Urinary bladder (tissue), 4 donors: ENCODE data around the gene FBXO38. TPM values are rescaled to one million over a fixed set of nuclear protein-coding genes. Genes with fewer than 3 reads are reported as not detected.

Source experiments
- DNase-seq: peaks from one replicate; pipeline ENCODE4 v3.0.0-alpha.2; 2015; ENCODE audit errors: extremely low spot score
- H3K27ac ChIP-seq: one replicate; pipeline ENCODE4 v1.5.1; 2013; ENCODE audit warnings: low read depth, mild to moderate bottlenecking, moderate library complexity
- H3K36me3 ChIP-seq: one replicate; pipeline ENCODE4 v1.6.1; 2013; ENCODE audit warnings: mild to moderate bottlenecking, moderate library complexity; ENCODE audit not compliant: insufficient read depth
- H3K4me1 ChIP-seq: one replicate; pipeline ENCODE4 v1.6.1; 2013; ENCODE audit warnings: mild to moderate bottlenecking, moderate library complexity; ENCODE audit not compliant: insufficient read depth
- H3K4me3 ChIP-seq: one replicate; pipeline ENCODE4 v1.5.1; 2013; ENCODE audit warnings: low read depth, low read length
- WGBS: extraction: QIAGEN DNeasy Blood & Tissue Kit; methylation state at CpG from one replicate; pipeline ENCODE4 v1.1.7; 2013; 5-methylcytosine and 5-hydroxymethylcytosine counted together
- polyA plus RNA-seq: library from polyadenylated mRNA; stranded (reverse); fragments of 200-250 nt; gene quantifications from one replicate; pipeline ENCODE4 v1.2.3, GENCODE V29; 2013
- total RNA-seq: library from RNA; depleted of rRNA; stranded (reverse); fragments of >200 nt; gene quantifications from one replicate; pipeline ENCODE4 v1.2.3, GENCODE V29; 2014
- donor health status: healthy with polysubstance abuse.
- donor health status: healthy.

Gene FBXO38
- total and polyA plus RNA-seq, 2 donors, result 16.6 to 80.1 TPM

DNA sequence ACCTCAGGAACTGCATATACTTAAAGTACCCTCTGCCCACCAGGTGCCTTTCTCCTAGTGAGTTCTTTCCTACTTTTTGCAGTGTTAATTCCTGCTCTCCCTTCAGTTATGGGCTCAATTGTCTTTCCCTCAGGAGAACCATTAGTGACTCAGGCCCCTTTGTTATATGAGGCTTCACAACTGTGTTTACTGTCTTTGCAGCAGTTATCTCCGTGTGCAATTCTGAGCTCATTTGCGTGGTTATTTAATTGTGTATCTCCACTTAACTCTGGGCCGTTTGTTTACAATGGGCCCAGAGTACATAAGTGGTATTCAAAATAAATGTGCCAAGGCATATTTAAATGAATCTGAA, 9.6 kb downstream of the FBXO38 start:
- Histone ChIP-seq H3K4me1 (no peaks in the 10 kb centered on the region), H3K4me3 (no peak overlapping the region), H3K36me3 (no peaks in the 10 kb centered on the region), H3K27ac (no peak overlapping the region)
- 49% methylated on average over 3 of the region's 3 CpGs for WGBS
- no peak for DNase-seq

DNA sequence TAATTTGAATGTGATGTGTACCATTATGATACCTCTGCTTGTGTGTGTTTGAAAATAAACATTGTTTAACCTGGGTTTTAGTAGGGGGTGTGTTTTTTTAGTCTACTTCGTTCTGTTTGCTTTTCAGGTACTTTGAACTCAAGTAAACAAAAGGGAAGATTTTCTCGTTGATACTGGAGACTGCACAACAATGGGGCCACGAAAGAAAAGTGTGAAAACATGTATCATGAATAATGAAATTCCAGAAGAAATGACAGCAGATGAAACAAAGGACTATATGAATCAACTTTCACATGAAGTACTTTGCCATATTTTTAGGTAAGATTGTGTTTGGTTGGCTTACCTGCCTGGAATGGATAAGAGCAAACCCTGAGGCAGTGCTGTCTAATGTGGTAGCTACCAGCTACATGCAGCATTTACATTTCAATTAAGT, 10.8 kb downstream of the FBXO38 start:
- no peak overlapping the region for H3K4me3 ChIP-seq
- no peak overlapping the region for H3K27ac ChIP-seq
- 41% methylated on average over 3 of the region's 3 CpGs for WGBS
- no peak for DNase-seq
- no peaks in the 10 kb centered on the region for H3K4me1 ChIP-seq
- H3K36me3 ChIP-seq, result no peaks in the 10 kb centered on the region

DNA sequence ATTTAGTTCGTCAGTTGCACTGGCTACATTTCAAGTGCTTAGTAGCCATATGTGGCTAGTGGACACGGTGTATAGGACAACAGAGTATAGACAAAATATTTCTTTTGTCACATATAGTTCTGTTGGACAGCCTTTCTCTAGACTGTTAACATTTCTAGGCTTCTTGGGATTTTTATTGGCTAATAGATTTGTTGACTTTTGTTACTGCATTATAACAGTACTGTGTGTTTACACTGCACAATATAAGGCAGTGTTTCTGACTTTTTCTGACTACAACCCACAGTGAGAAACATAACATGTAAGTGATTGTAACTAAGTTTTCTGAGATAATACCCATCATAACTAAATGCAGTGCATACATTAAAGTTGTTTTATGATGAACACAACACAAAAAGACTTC, 11.3 kb downstream of the FBXO38 start:
- Histone ChIP-seq H3K4me3 (no peak overlapping the region), H3K27ac (no peak overlapping the region), H3K4me1 (no peaks in the 10 kb centered on the region), H3K36me3 (no peaks in the 10 kb centered on the region)
- no peak for DNase-seq
- 85% methylated on average over 2 of the region's 2 CpGs for whole genome bisulfite sequencing

DNA sequence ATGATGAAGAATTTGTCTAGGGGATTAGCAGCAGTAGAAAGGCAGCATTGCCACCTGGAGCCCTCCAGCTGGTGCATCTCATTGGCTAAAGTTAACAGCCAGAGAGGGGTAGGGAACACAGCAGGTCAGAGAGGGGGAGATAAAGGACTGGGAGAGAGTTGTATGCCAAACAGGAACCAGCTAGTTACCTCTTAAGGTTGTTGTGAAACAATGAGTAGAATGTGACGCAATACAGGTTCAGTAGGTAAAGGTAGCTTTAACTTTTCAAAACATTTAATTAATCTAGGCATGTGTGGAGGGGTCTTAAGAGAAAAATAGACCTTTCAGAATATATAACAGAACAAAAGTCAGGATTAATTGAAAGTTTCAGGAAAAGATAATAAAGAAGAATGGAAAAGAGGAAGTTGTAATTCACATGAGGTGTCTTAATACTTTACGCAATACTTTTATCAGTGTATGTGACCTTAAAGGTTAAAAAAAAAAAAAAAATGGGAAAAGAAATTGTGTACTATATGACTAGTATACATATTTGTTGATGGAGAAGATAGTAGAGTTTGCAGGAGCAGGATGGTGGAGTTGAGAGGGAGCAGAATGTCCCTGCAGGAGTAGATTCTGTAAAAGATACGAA, 14.3 kb downstream of the FBXO38 start:
- Histone ChIP-seq H3K4me1 (no peaks in the 10 kb centered on the region), H3K4me3 (no peak overlapping the region), H3K27ac (peak overlapping the region; percentile 52), H3K36me3 (no peaks in the 10 kb centered on the region)
- 86% methylated on average over 3 of the region's 3 CpGs for WGBS
- peak; percentile 8 for DNase-seq

DNA sequence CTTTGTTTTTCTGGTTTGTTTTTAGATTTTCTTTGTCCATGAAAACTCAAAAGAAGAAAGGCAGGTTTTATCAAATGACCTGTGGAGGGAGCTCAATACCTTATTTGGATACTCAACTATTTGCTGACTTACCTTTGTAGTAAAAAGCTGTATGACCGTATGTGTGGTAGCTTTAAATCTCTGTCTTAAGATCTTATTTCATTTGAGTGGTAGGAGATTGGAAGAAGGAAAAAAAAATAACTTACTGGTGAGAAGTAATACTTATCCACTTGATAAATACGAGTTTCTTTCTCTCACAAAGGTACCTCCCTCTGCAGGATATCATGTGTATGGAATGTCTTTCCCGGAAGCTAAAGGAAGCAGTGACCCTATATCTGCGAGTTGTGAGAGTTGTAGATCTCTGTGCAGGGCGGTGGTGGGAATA, 15.0 kb downstream of the FBXO38 start:
- peak; percentile 23 for DNase-seq
- no peaks in the 10 kb centered on the region for H3K4me1 ChIP-seq
- H3K4me3 ChIP-seq, result no peak overlapping the region
- H3K36me3 ChIP-seq, result peaks cover under 1% of the 10 kb centered on the region
- H3K27ac ChIP-seq, result peak overlapping the region; percentile 60
- WGBS, result 77% methylated on average over 5 of the region's 5 CpGs

DNA sequence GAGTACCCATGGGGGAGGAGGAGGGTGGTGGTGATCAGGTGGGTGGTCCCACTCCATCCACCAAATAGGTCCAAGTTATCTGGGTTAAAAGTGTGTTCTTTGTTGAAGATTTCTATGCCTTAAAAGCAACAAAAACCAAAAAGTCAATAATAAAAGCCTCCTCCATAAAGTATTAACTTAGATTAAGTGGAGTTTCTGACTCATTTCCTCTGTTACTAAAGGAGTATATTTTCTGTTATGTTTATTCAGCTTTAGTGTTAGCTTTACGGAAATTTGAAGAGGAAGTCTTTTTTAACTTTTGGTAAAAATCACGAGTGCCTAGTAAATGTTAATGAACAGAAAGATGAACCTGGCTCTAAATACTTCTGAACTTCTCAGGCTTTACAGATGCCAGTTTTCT, 17.8 kb downstream of the FBXO38 start:
- 58% methylated on average over 2 of the region's 2 CpGs for WGBS
- peaks cover 3% of the 10 kb centered on the region for H3K36me3 ChIP-seq
- H3K4me1 ChIP-seq, result no peaks in the 10 kb centered on the region
- DNase-seq, result no peak
- no peak overlapping the region for H3K27ac ChIP-seq
- no peak overlapping the region for H3K4me3 ChIP-seq

DNA sequence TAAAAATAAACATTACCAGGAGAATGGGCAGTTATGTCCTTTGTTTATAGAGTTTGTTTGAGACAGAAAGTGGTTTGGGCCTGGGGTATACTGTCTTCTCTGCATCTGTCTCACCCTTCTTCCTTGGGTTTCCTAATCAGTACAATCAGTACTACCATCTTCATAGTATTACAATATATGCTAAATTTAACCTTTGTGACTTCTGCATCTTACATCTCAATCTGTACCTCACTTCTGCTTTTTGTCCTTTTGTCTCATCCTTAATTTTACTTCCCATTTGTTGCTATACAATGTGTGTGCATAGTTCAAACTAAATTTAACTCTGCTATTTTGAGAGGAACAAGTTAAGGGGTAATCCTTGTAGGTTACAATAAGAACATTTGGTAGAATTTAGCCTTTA, 19.6 kb downstream of the FBXO38 start:
- Histone ChIP-seq H3K4me3 (no peak overlapping the region), H3K36me3 (peaks cover 5% of the 10 kb centered on the region)

DNA sequence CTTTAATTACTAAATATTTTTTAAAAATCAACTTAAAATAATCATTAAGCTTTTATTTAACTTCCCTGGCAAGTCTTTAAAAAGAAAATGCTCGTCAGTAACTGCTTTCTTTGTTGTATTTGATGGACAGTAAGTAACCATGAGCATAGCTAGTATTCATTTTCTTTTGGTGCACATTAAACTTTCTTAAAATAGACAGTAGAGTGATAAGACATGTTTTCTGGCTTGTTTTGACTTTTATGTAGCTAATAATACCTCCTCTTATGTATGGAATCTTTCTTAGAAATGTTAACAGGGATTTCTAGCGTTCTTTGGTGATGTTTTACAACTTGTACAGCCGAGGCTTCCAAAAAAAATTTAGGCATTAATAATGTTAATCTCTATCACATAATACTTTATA, 22.6 kb downstream of the FBXO38 start:
- WGBS, result 59% methylated on average over 3 of the region's 3 CpGs
- H3K27ac ChIP-seq, result no peak overlapping the region
- H3K4me3 ChIP-seq, result no peak overlapping the region
- H3K4me1 ChIP-seq, result no peaks in the 10 kb centered on the region
- DNase-seq, result no peak
- H3K36me3 ChIP-seq, result peaks cover 7% of the 10 kb centered on the region

More for the DNA sequence above, 19.6 kb downstream of the FBXO38 start:
- DNase-seq, result no peak
- Histone ChIP-seq H3K27ac (no peak overlapping the region), H3K4me1 (no peaks in the 10 kb centered on the region)

DNA sequence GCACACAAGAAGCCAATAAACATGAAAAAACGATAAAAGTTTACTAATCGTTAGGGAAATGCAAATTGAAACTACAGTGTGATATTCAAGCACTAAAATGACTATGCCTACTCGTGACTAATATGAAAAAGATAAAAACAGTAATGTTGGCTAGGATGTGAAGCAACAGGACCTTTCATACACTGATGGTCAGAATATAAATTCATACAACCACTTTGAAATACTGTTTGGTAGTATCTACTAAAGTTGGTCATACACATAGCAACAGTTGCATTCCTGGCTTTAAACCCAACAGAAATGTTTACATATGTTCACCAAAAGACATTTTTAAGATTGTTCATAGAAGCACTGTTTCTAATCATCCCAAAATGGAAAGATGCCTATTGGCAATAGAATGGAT, 24.3 kb downstream of the FBXO38 start:
- H3K27ac ChIP-seq, result no peak overlapping the region
- H3K4me3 ChIP-seq, result no peak overlapping the region
- 75% methylated on average over 3 of the region's 3 CpGs for WGBS
- no peak for DNase-seq
- H3K4me1 ChIP-seq, result no peaks in the 10 kb centered on the region
- peaks cover 7% of the 10 kb centered on the region for H3K36me3 ChIP-seq

DNA sequence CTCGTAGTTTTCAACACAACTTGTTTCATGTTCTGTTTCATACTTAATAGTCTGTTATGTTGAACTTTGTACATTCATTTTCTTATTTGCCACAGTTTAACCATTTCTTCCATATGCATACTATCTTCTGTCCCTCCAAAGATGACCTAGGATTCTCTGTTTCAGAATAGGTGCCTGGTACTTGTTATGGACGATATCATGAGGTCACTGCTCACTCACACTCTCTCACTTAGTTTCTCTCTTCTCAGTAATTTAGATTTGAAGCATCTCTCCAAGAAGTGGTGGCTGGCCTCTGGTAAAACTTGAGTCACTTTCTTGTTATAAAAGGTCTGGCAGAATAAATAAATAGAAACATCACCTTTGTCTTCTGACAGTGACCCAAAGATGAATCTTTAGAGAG, 28.4 kb downstream of the FBXO38 start:
- WGBS, result 86% methylated on average over 2 of the region's 2 CpGs
- Histone ChIP-seq H3K27ac (no peak overlapping the region), H3K4me1 (no peaks in the 10 kb centered on the region), H3K4me3 (no peak overlapping the region), H3K36me3 (peaks cover 7% of the 10 kb centered on the region)
- no peak for DNase-seq

DNA sequence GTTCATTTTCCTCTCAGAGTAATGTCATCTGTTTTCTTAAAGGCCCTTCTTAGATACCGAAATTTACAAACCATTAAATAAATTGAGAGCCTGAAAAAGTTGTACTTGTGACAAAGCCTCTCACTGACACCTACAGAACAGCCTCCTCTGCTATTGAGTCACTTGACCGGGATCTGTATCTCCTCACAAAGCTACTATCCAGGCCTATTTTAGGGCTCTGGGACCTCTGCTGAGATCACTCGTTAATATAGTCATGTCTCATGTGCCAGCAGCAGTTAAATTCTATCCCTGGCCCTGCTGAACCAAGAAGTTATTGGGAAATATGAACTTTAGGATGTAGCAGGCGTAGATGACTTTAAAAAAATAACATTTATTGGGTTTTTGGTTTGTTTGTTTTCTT, 31.1 kb downstream of the FBXO38 start:
- no peak for DNase-seq
- WGBS, result 79% methylated on average over 4 of the region's 4 CpGs
- Histone ChIP-seq H3K27ac (no peak overlapping the region), H3K4me1 (no peaks in the 10 kb centered on the region), H3K36me3 (peaks cover 9% of the 10 kb centered on the region), H3K4me3 (no peak overlapping the region)

DNA sequence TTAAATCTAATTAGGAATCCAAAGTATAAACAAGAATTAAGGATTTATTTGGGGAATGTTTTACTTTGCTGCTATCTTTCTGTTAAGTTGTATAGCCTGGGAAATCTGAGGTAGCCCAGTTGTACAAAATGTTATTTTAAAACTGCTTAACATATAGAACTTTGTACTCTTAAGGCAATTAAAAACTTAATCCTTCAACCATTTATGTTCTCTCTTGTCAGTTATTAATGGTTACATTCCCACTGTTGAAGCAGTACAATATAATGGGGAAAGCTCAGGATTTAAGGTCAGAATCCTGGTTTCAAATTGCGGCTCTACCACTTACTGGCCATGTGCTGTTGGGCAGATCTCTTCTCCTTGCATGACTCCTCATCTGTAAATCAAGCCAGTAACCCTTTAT, 32.7 kb downstream of the FBXO38 start:
- peaks cover 9% of the 10 kb centered on the region for H3K36me3 ChIP-seq
- 85% methylated on average over 1 of the region's 1 CpG for WGBS
- DNase-seq, result no peak
- no peaks in the 10 kb centered on the region for H3K4me1 ChIP-seq
- no peak overlapping the region for H3K4me3 ChIP-seq
- no peak overlapping the region for H3K27ac ChIP-seq

DNA sequence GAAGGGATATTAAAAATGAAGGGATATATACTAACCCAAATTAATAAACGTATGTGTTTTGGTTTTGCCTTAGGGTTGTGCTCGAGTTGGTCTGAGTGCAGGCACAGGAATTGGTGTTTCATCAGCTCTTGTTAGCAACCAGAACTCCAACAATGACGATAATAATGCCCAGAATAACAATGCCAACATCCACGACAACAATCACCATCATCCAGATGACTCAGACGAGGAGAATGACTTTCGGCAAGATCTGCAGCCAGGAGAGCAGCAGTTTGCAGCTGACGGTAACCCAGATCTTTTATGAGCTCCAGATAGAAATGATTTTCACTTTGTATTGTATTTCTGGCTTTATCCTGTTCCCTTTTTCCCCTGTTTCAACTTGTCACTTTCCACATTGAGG, 33.2 kb downstream of the FBXO38 start:
- no peak for DNase-seq
- WGBS, result 88% methylated on average over 7 of the region's 7 CpGs
- no peak overlapping the region for H3K27ac ChIP-seq
- peaks cover 9% of the 10 kb centered on the region for H3K36me3 ChIP-seq
- H3K4me3 ChIP-seq, result no peak overlapping the region
- H3K4me1 ChIP-seq, result no peaks in the 10 kb centered on the region

DNA sequence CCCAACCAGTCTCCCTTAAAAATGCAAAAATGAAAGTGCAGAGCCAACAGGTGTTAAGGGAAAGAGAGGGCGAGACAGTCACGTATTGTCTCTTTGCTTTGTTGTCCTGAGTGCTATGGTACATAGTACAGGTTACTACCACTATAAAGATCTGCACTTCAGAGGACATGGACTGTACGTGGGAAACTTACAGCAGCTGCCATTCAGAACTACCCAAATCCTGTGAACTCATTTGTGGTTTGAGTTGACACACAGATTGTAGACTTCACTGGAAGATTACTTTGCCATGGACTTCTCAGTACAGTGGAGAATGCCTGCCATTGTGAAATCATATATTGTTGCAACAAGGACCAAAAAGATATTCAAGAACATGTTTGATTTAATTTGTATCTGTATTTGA, 34.8 kb downstream of the FBXO38 start:
- WGBS, result 83% methylated on average over 3 of the region's 3 CpGs
- H3K4me3 ChIP-seq, result no peak overlapping the region
- peaks cover 10% of the 10 kb centered on the region for H3K36me3 ChIP-seq
- H3K4me1 ChIP-seq, result no peaks in the 10 kb centered on the region
- DNase-seq, result no peak
- H3K27ac ChIP-seq, result no peak overlapping the region

DNA sequence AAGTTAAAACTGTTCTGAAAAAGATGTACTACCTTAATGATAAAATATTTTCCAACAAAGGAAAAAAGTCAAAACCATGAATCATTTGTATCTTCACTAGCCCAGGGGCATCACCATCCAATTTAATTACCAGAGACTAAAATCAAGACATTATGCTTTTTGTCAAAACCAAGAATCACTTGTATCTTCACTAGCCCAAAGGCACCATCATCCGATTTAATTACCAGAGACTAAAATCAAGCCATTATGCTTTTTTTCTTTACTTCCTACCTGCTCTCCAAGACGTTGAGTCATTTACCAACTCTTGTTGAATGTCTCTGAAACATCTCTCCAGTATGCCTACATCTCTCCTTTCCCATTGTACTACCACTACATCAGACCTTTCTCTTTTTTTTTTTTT, 37.9 kb downstream of the FBXO38 start:
- Histone ChIP-seq H3K36me3 (peaks cover 21% of the 10 kb centered on the region), H3K4me3 (no peak overlapping the region), H3K4me1 (no peaks in the 10 kb centered on the region), H3K27ac (no peak overlapping the region)
- DNase-seq, result no peak
- WGBS, result 90% methylated on average over 2 of the region's 2 CpGs
